Measurements from ENCODE around the gene MLLT3.

Gene MLLT3

GRCh38 chr9:20472342-20473045 lies 149.8 kb downstream of the MLLT3 start:
- DNase-seq, result no peak

- DNase-seq, result no peak
Observed at GRCh38 chr9:20466328-20467008, 155.8 kb downstream of the MLLT3 start.

- no peak for DNase-seq
Observed at GRCh38 chr9:20464242-20464641, 158.1 kb downstream of the MLLT3 start.

- no peak for DNase-seq
Observed at GRCh38 chr9:20463823-20464222, 158.5 kb downstream of the MLLT3 start.

- DNase-seq, result peak in 1 of 2 experiments; percentile 5
Observed at GRCh38 chr9:20462410-20462809, 159.9 kb downstream of the MLLT3 start.

- DNase-seq, result no peak
Observed at GRCh38 chr9:20447291-20447690, 175.0 kb downstream of the MLLT3 start.

- no peak for DNase-seq
Observed at GRCh38 chr9:20446248-20446647, 176.1 kb downstream of the MLLT3 start.

- DNase-seq, result peak in 1 of 2 experiments; percentile 21
Observed at GRCh38 chr9:20442461-20443319, 179.6 kb downstream of the MLLT3 start.

GRCh38 chr9:20441711-20442423 lies 180.4 kb downstream of the MLLT3 start:
- no peak for DNase-seq

GRCh38 chr9:20441166-20441565 lies 181.1 kb downstream of the MLLT3 start:
- DNase-seq, result no peak

GRCh38 chr9:20437476-20437875 lies 184.8 kb downstream of the MLLT3 start:
- no peak for DNase-seq

GRCh38 chr9:20436476-20437195 lies 185.7 kb downstream of the MLLT3 start:
- DNase-seq, result no peak

- no peak for DNase-seq
Observed at GRCh38 chr9:20428976-20429375, 193.3 kb downstream of the MLLT3 start.

- no peak for DNase-seq
Observed at GRCh38 chr9:20427359-20427758, 194.9 kb downstream of the MLLT3 start.

- no peak for DNase-seq
Observed at GRCh38 chr9:20426019-20426418, 196.3 kb downstream of the MLLT3 start.

- DNase-seq, result no peak
Observed at GRCh38 chr9:20419533-20419932, 202.8 kb downstream of the MLLT3 start.

- no peak for DNase-seq
Observed at GRCh38 chr9:20418485-20418884, 203.8 kb downstream of the MLLT3 start.

- peak in 1 of 2 experiments; percentile 4 for DNase-seq
Observed at GRCh38 chr9:20417373-20418080, 204.8 kb downstream of the MLLT3 start.

GRCh38 chr9:20414150-20414549 lies 208.1 kb downstream of the MLLT3 start:
- no peak for DNase-seq

- no peak for DNase-seq
Observed at GRCh38 chr9:20409321-20410092, 212.8 kb downstream of the MLLT3 start.

- DNase-seq, result no peak
Observed at GRCh38 chr9:20408513-20408912, 213.8 kb downstream of the MLLT3 start.
